Measurements from ENCODE around the gene LMF1. TPM values are rescaled to one million over a fixed set of nuclear protein-coding genes. Genes with fewer than 3 reads are reported as not detected.

LMF1 gene
- total and polyA plus RNA-seq, 8 donors: 7.6 to 121 (median 15.8) TPM

DNA sequence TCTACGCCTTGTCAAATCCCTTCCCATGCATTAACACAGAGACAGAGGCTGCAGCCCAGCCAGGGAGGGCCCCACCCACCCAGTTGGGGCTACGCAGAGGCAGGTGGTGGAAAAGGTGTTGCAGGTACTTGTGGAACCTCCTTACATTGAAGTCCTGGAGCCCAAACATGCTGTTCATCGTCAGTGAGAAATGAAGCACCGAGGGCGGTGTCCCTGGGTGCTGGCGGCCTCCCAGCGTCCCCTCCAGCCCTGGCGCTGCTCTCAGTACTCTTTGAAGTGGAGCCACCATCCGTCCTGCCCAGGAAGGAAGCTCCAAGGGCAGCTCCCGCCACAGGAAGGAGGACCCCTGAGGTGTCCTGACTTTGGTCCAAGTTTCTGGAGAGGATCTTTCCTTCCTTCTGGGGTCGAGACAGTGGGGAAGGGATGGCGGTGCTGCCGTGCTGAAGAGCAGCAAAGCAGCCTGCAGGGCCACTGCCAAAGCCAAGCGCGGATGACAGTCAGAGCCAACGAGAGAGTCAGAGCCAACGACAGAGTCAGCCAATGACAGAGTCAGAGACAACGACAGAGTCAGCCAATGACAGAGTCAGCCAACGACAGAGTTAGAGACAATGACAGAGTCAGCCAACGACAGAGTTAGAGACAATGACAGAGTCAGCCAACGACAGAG, 23.4 kb downstream of the LMF1 start:
- Histone ChIP-seq H3K27me3 (no peaks in the 10 kb centered on the region), H3K36me3 (peaks cover 0 to 57% (median 49%) of the 10 kb centered on the region in 4 donors), H3K4me3 (no peak overlapping the region), H3K9me3 (peaks cover 0 to 8% (median 4%) of the 10 kb centered on the region in 4 donors), H3K27ac (no peak overlapping the region), H3K4me1 (no peaks in the 10 kb centered on the region)
- intact Hi-C loops (cut with DNase I; ENCODE audit: low total_unique reads): no loop called here
- no peak for TF ChIP-seq POLR2A (IDR thresholded peaks at IDR 0.05)
- no peak for TF ChIP-seq EP300 (IDR thresholded peaks at IDR 0.05)
- TF ChIP-seq, protein P1, sequence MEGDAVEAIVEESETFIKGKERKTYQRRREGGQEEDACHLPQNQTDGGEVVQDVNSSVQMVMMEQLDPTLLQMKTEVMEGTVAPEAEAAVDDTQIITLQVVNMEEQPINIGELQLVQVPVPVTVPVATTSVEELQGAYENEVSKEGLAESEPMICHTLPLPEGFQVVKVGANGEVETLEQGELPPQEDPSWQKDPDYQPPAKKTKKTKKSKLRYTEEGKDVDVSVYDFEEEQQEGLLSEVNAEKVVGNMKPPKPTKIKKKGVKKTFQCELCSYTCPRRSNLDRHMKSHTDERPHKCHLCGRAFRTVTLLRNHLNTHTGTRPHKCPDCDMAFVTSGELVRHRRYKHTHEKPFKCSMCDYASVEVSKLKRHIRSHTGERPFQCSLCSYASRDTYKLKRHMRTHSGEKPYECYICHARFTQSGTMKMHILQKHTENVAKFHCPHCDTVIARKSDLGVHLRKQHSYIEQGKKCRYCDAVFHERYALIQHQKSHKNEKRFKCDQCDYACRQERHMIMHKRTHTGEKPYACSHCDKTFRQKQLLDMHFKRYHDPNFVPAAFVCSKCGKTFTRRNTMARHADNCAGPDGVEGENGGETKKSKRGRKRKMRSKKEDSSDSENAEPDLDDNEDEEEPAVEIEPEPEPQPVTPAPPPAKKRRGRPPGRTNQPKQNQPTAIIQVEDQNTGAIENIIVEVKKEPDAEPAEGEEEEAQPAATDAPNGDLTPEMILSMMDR (IDR thresholded peaks at IDR 0.05): no peak
- no peak for TF ChIP-seq POLR2AphosphoS5 (IDR thresholded peaks at IDR 0.05)
- 82 to 92% (median 89%) methylated on average over 19 to 21 of the region's 21 CpGs for WGBS, 5 donors
- DNase-seq: no peak

DNA sequence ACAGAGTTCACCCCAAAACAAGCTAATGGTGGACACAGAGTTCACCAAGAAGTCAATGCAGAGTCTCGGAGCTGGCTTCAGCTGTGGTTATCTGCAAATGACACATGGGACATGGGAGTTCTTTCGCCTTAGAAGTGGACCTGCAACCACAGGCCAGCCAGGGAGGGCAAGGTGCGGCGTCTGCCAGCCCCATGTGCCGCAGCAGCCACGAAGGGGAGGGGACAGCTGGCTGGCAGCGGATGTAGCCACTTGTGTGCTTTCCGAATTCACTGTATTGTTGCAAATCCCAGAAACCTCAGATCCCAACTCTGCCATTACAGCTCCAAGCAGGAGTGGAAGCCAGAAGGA, 24.8 kb downstream of the LMF1 start:
- Histone ChIP-seq H3K9me3 (peaks cover 0 to 22% (median 15%) of the 10 kb centered on the region in 4 donors), H3K27me3 (no peaks in the 10 kb centered on the region), H3K4me1 (no peaks in the 10 kb centered on the region), H3K36me3 (peaks cover 0 to 57% (median 46%) of the 10 kb centered on the region in 4 donors), H3K27ac (no peak overlapping the region), H3K4me3 (no peak overlapping the region)
- intact Hi-C loops (cut with DNase I; ENCODE audit: low total_unique reads): no loop called here
- DNase-seq: no peak
- 83 to 98% (median 91%) methylated on average over 5 to 8 of the region's 8 CpGs for WGBS, 5 donors
- no peak for TF ChIP-seq POLR2A (IDR thresholded peaks at IDR 0.05)
- TF ChIP-seq, protein P1 (IDR thresholded peaks at IDR 0.05): no peak
- TF ChIP-seq POLR2AphosphoS5 (IDR thresholded peaks at IDR 0.05): no peak
- TF ChIP-seq EP300 (IDR thresholded peaks at IDR 0.05): no peak

DNA sequence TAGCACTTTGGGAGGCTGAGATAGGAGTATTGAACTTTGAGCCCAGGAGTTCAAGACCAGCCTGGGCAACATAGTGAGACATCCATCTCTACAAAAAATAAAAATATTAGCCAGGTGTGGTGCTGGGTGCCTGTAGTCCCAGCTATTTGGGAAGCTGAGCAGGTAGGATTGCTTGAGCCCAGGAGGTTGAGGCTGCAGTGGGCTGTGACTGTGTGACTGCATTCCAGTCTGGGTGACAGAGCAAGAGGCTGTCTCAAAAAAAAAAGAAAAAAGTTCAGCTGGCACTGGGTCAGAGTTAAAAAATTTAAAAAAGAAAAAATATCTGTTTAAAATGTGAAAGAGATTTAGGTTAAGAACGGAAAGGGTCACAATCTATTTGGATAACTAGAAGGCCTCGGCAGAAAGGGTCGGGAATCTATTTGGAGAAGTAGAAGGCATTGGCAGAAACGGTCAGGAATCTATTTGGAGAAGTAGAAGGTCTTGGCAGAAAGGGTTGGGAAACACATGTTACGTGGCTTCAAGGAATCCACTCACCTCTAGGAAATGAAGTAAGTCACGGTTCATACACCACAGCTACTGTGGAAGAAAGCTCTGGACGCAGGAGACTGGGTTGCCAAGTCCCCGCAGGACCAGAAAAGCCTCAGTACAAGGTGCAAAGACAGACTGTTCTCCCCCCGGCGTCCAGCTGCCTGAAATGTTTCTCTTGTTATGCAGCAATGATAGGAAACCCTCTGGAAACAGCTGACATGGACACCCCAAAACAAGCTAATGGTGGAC, 25.3 kb downstream of the LMF1 start:
- H3K4me3 ChIP-seq: no peak overlapping the region
- no peak for DNase-seq
- no peaks in the 10 kb centered on the region for H3K4me1 ChIP-seq
- H3K9me3 ChIP-seq: peaks cover 0 to 23% (median 15%) of the 10 kb centered on the region in 4 donors
- TF ChIP-seq POLR2AphosphoS5 (IDR thresholded peaks at IDR 0.05) (no peak), POLR2A (IDR thresholded peaks at IDR 0.05) (no peak), EP300 (IDR thresholded peaks at IDR 0.05) (no peak)
- TF ChIP-seq, protein P1 (IDR thresholded peaks at IDR 0.05): no peak
- H3K27ac ChIP-seq: no peak overlapping the region
- H3K27me3 ChIP-seq: no peaks in the 10 kb centered on the region
- intact Hi-C loops (cut with DNase I; ENCODE audit: low total_unique reads): no loop called here
- peaks cover 0 to 60% (median 47%) of the 10 kb centered on the region in 4 donors for H3K36me3 ChIP-seq
- WGBS, 5 donors: 71 to 90% (median 87%) methylated on average over 10 of the region's 10 CpGs

GRCh38 chr16:943971-944370, 26.8 kb downstream of the LMF1 start:
- H3K4me1 ChIP-seq: no peaks in the 10 kb centered on the region
- TF ChIP-seq POLR2A (IDR thresholded peaks at IDR 0.05): no peak
- TF ChIP-seq, protein P1 (IDR thresholded peaks at IDR 0.05): no peak
- no peak for TF ChIP-seq EP300 (IDR thresholded peaks at IDR 0.05)
- TF ChIP-seq POLR2AphosphoS5 (IDR thresholded peaks at IDR 0.05): no peak
- no peak overlapping the region for H3K27ac ChIP-seq
- peaks cover 0 to 23% (median 15%) of the 10 kb centered on the region in 4 donors for H3K9me3 ChIP-seq
- H3K36me3 ChIP-seq: peaks cover 0 to 75% (median 59%) of the 10 kb centered on the region in 4 donors
- no peak for DNase-seq
- H3K27me3 ChIP-seq: no peaks in the 10 kb centered on the region
- intact Hi-C loops (cut with DNase I; ENCODE audit: low total_unique reads): no loop called here
- 93 to 98% (median 98%) methylated on average over 5 of the region's 5 CpGs for WGBS, 5 donors
- H3K4me3 ChIP-seq: no peak overlapping the region
